OCI-LY1 (cell line): ENCODE results near the gene SPDL1.

Experiments used
- H2AFZ ChIP-seq: fragments of 200-600 bp; sonication (generic), shearing (Covaris generic); 2 replicates; pipeline ENCODE4 v1.6.0; 2014; ENCODE audit warnings: antibody characterized with exemption, mild to moderate bottlenecking, low read length
- H3F3A ChIP-seq: fragments of 200-600 bp; sonication (generic), shearing (Covaris generic); 2 replicates; pipeline ENCODE4 v1.6.0; 2014; ENCODE audit warnings: mild to moderate bottlenecking, antibody characterized with exemption, low read length, moderate library complexity; ENCODE audit not compliant: insufficient read depth
- H3K27ac ChIP-seq: fragments of 200-600 bp; sonication (generic); 2 replicates; pipeline ENCODE4 v1.5.1; 2014; ENCODE audit warnings: low read length, mixed run types, mild to moderate bottlenecking, low read depth; ENCODE audit not compliant: poor library complexity, severe bottlenecking
- H3K27me3 ChIP-seq: fragments of 200-600 bp; sonication (generic); 2 replicates; pipeline ENCODE4 v1.6.0; 2014; ENCODE audit warnings: antibody characterized with exemption, mild to moderate bottlenecking, low read length, moderate library complexity; ENCODE audit not compliant: insufficient read depth
- H3K36me3 ChIP-seq: fragments of 200-600 bp; sonication (generic); 2 replicates; pipeline ENCODE4 v1.6.1; 2014; ENCODE audit warnings: mild to moderate bottlenecking, antibody characterized with exemption, low read length, moderate library complexity, mixed read lengths; ENCODE audit not compliant: insufficient read depth
- H3K4me1 ChIP-seq: fragments of 200-600 bp; sonication (generic); 2 replicates; pipeline ENCODE4 v1.5.1; 2014; ENCODE audit warnings: mild to moderate bottlenecking, low read length, moderate library complexity; ENCODE audit not compliant: insufficient read depth, severe bottlenecking
- H3K4me2 ChIP-seq: fragments of 200-600 bp; sonication (generic), shearing (Covaris generic); 2 replicates; pipeline ENCODE4 v1.6.1; 2014; ENCODE audit warnings: low read length
- H3K4me3 ChIP-seq: fragments of 200-600 bp; sonication (generic); 2 replicates; pipeline ENCODE4 v1.5.1; 2014; ENCODE audit warnings: low read length, low read depth, mild to moderate bottlenecking, mixed read lengths; ENCODE audit not compliant: poor library complexity, severe bottlenecking
- H3K79me2 ChIP-seq: fragments of 200-600 bp; shearing (Covaris generic); 2 replicates; pipeline ENCODE4 v1.6.1; 2016; ENCODE audit warnings: mixed run types, low read length, mixed read lengths; ENCODE audit not compliant: insufficient read depth
- H3K9ac ChIP-seq: fragments of 200-600 bp; sonication (generic), shearing (Covaris generic); 2 replicates; pipeline ENCODE4 v1.6.1; 2014; ENCODE audit warnings: mild to moderate bottlenecking, low read length, mixed read lengths
- H3K9me2 ChIP-seq: fragments of 200-600 bp; sonication (generic), shearing (Covaris generic); 2 replicates; pipeline ENCODE4 v1.6.1; 2014; ENCODE audit warnings: low read depth, mild to moderate bottlenecking, low read length, mixed read lengths
- H3K9me3 ChIP-seq: fragments of 200-600 bp; shearing (Covaris generic); 2 replicates; pipeline ENCODE4 v1.6.1; 2014; ENCODE audit warnings: low read length, mixed read lengths
- H4K20me1 ChIP-seq: fragments of 200-600 bp; sonication (generic), shearing (Covaris generic); 2 replicates; pipeline ENCODE4 v1.6.0; 2016; ENCODE audit warnings: mild to moderate bottlenecking, low read length; ENCODE audit not compliant: insufficient read depth
- EZH2 ChIP-seq: fragments of 200-600 bp; sonication (generic), shearing (Covaris generic); IDR thresholded peaks from 2 replicates; pipeline ENCODE4 v1.8.0; 2017; ENCODE audit warnings: borderline replicate concordance, mixed run types, mild to moderate bottlenecking, antibody characterized with exemption, low read length, moderate library complexity, mixed read lengths
- TF ChIP-seq, protein P1 (sequence below): fragments of 200-600 bp; sonication (generic), shearing (Covaris generic); IDR thresholded peaks from 2 replicates; pipeline ENCODE4 v1.5.1; 2017; ENCODE audit warnings: mild to moderate bottlenecking, antibody characterized with exemption, low read length, moderate library complexity, mixed read lengths

Gene SPDL1

DNA sequence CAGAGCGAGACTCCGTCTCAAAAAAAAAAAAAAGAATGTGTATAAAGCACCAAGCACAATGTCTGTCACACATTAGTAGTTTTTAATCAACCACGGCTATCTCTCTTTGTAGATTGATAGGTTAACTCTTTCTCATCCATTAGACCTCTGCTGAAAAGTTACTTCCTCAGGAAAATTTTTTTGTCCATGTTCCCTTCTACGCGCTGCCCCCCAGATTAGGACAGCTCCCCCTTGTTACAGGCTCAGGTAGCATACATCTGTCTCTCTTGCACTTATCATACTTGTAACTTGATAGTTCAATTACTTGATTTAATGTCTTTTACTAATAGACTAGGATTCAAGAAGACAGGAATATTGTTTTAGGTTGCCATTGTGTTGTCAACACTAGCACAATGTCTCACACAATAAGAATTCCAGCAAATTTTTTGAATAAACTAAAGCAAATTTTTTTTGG, 1.5 kb downstream of the SPDL1 start:
- no peak overlapping the region for H3K27ac ChIP-seq

DNA sequence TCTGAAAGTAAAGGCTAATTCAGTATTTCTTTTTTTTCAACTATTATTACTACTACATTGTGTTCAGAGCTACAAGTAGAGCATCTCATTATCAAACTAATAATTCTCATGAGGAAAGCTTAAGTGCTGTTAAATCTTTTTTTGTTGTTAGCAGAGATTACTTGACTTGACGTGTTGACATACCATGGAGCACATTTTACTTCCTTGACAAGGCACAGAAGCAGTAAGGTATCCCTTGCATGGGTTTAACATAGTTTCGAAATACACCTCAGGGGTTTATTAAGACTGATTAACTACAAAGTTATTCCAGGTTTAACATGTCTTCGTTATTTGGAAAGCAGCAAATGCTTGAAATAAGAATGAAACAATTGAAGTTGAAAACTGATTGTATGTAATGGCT, 7.0 kb downstream of the SPDL1 start:
- Histone ChIP-seq H4K20me1 (no peaks in the 10 kb centered on the region), H3F3A (no peaks in the 10 kb centered on the region), H3K27me3 (no peaks in the 10 kb centered on the region), H3K4me1 (no peaks in the 10 kb centered on the region), H3K9me3 (no peaks in the 10 kb centered on the region), H3K4me3 (no peak overlapping the region), H3K9me2 (no peaks in the 10 kb centered on the region), H3K79me2 (peaks cover 5% of the 10 kb centered on the region; the same call in 1 of the 2 replicates), H3K36me3 (peaks cover 75% of the 10 kb centered on the region), H3K27ac (no peak overlapping the region), H3K4me2 (no peak overlapping the region), H2AFZ (no peak overlapping the region), H3K9ac (no peak overlapping the region)
- TF ChIP-seq, protein P1, sequence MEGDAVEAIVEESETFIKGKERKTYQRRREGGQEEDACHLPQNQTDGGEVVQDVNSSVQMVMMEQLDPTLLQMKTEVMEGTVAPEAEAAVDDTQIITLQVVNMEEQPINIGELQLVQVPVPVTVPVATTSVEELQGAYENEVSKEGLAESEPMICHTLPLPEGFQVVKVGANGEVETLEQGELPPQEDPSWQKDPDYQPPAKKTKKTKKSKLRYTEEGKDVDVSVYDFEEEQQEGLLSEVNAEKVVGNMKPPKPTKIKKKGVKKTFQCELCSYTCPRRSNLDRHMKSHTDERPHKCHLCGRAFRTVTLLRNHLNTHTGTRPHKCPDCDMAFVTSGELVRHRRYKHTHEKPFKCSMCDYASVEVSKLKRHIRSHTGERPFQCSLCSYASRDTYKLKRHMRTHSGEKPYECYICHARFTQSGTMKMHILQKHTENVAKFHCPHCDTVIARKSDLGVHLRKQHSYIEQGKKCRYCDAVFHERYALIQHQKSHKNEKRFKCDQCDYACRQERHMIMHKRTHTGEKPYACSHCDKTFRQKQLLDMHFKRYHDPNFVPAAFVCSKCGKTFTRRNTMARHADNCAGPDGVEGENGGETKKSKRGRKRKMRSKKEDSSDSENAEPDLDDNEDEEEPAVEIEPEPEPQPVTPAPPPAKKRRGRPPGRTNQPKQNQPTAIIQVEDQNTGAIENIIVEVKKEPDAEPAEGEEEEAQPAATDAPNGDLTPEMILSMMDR: no peak

More for the DNA sequence above, 1.5 kb downstream of the SPDL1 start:
- Histone ChIP-seq H3K79me2 (peaks cover 16% of the 10 kb centered on the region), H3K9me3 (no peaks in the 10 kb centered on the region), H3K9ac (peak overlapping the region; percentile 84; the same call in 1 of the 2 replicates), H3K4me1 (peaks cover 11% of the 10 kb centered on the region), H2AFZ (no peak overlapping the region), H3K4me2 (peak overlapping the region; percentile 76), H3K4me3 (peak overlapping the region; percentile 77), H3K36me3 (peaks cover 23% of the 10 kb centered on the region; the same call in 1 of the 2 replicates), H3F3A (no peaks in the 10 kb centered on the region), H4K20me1 (no peaks in the 10 kb centered on the region), H3K9me2 (no peaks in the 10 kb centered on the region), H3K27me3 (no peaks in the 10 kb centered on the region)
- TF ChIP-seq, protein P1: no peak
- no peak for TF ChIP-seq EZH2

DNA sequence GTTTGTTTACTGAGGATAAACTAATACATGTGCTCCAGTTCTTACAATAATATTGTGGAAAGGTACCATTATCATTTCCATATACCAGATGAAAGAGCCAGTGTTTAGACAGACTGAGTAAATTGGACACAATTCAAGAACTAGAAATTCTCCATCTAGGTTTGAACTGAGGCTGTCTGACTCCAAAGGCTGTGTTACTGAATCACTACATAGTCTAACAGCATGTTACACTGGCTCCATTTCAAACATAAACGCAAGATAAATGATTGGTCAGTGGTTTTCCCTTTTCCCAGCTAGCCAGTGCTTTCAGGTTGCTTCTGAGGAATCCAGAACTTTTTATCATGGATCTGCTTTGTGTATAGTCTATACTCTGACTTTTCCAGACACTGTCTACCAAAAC, 8.1 kb downstream of the SPDL1 start:
- no peaks in the 10 kb centered on the region for H3K9me2 ChIP-seq
- no peak overlapping the region for H3K9ac ChIP-seq
- H3K9me3 ChIP-seq: no peaks in the 10 kb centered on the region
- TF ChIP-seq, protein P1: no peak
- TF ChIP-seq EZH2: no peak
- no peaks in the 10 kb centered on the region for H3K4me1 ChIP-seq
- H3F3A ChIP-seq: no peaks in the 10 kb centered on the region
- no peaks in the 10 kb centered on the region for H3K79me2 ChIP-seq
- no peaks in the 10 kb centered on the region for H4K20me1 ChIP-seq
- no peak overlapping the region for H2AFZ ChIP-seq
- H3K27ac ChIP-seq: no peak overlapping the region
- no peak overlapping the region for H3K4me3 ChIP-seq
- H3K4me2 ChIP-seq: no peak overlapping the region
- peaks cover 86% of the 10 kb centered on the region for H3K36me3 ChIP-seq
- H3K27me3 ChIP-seq: no peaks in the 10 kb centered on the region
